Glutamatergic neuron (in vitro differentiated cells): ENCODE data around the gene UBE2E2. TPM values are rescaled to one million over a fixed set of nuclear protein-coding genes. Genes with fewer than 3 reads are reported as not detected.

Experiments used
- DNase-seq: peaks from one replicate; pipeline ENCODE4 v3.0.0; 2022
- H3K27ac Mint-ChIP-seq: one replicate; pipeline ENCODE4 v1.8.0; 2020; ENCODE audit warnings: mild to moderate bottlenecking, mixed read lengths, inconsistent platforms; ENCODE audit not compliant: unreplicated experiment
- H3K27me3 Mint-ChIP-seq: one replicate; pipeline ENCODE4 v1.8.0; 2020; ENCODE audit warnings: mild to moderate bottlenecking, moderate library complexity, mixed read lengths, inconsistent platforms; ENCODE audit not compliant: unreplicated experiment
- H3K36me3 Mint-ChIP-seq: one replicate; pipeline ENCODE4 v1.8.0; 2020; ENCODE audit warnings: mild to moderate bottlenecking, mixed read lengths, inconsistent platforms; ENCODE audit not compliant: unreplicated experiment
- H3K4me1 Mint-ChIP-seq: one replicate; pipeline ENCODE4 v1.8.0; 2020; ENCODE audit warnings: mild to moderate bottlenecking, low read depth, mixed read lengths, inconsistent platforms; ENCODE audit not compliant: unreplicated experiment
- H3K4me3 Mint-ChIP-seq: one replicate; pipeline ENCODE4 v1.8.0; 2020; ENCODE audit warnings: mild to moderate bottlenecking, mixed read lengths, inconsistent platforms; ENCODE audit not compliant: unreplicated experiment
- H3K9me3 Mint-ChIP-seq: one replicate; pipeline ENCODE4 v1.8.0; 2020; ENCODE audit warnings: mild to moderate bottlenecking, moderate library complexity, mixed read lengths, inconsistent platforms; ENCODE audit not compliant: unreplicated experiment
- total RNA-seq: library from RNA; stranded (reverse); fragmentation: NEBNext Ultra II Directional; extraction: Animal tissue kit (Norgen Biotek cat#: 25700); gene quantifications from one replicate; pipeline ENCODE4 v1.2.1, GENCODE V29; 2021; ENCODE audit not compliant: unreplicated experiment
- TF ChIP-seq, protein P1 (sequence below): fragments of 200-600 bp; sonication (generic); IDR thresholded peaks from one replicate; pipeline ENCODE4 v1.5.0; 2021; ENCODE audit not compliant: partially characterized antibody, unreplicated experiment

Gene UBE2E2
- total RNA-seq, 1 donor from 2014 or later = 40.6 TPM

DNA sequence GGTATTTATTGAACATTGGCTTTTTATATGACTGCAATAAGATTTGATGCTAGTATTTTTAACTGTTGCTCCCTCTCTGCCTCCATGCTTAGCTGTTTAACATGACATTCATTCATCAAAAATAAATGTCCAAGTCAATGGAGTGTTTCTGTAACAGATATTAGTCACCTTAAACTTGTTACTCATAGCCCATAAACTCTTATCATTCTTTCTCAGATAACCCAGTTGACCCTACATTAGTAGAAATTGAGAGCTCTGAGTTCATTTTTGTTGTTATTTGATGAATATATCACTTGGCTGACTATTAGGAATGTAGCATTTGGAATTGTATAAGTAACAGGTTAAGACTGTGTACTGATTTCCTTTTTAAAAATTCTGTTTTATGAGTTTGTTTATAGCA is 201.1 kb downstream of the UBE2E2 start:
- H3K27ac Mint-ChIP-seq = no peak overlapping the region
- H3K27me3 Mint-ChIP-seq = no peaks in the 10 kb centered on the region
- H3K9me3 Mint-ChIP-seq = no peaks in the 10 kb centered on the region
- TF ChIP-seq, protein P1, sequence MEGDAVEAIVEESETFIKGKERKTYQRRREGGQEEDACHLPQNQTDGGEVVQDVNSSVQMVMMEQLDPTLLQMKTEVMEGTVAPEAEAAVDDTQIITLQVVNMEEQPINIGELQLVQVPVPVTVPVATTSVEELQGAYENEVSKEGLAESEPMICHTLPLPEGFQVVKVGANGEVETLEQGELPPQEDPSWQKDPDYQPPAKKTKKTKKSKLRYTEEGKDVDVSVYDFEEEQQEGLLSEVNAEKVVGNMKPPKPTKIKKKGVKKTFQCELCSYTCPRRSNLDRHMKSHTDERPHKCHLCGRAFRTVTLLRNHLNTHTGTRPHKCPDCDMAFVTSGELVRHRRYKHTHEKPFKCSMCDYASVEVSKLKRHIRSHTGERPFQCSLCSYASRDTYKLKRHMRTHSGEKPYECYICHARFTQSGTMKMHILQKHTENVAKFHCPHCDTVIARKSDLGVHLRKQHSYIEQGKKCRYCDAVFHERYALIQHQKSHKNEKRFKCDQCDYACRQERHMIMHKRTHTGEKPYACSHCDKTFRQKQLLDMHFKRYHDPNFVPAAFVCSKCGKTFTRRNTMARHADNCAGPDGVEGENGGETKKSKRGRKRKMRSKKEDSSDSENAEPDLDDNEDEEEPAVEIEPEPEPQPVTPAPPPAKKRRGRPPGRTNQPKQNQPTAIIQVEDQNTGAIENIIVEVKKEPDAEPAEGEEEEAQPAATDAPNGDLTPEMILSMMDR = no peak
- H3K4me3 Mint-ChIP-seq = no peak overlapping the region
- no peaks in the 10 kb centered on the region for H3K36me3 Mint-ChIP-seq
- no peak for DNase-seq
- H3K4me1 Mint-ChIP-seq = no peaks in the 10 kb centered on the region

DNA sequence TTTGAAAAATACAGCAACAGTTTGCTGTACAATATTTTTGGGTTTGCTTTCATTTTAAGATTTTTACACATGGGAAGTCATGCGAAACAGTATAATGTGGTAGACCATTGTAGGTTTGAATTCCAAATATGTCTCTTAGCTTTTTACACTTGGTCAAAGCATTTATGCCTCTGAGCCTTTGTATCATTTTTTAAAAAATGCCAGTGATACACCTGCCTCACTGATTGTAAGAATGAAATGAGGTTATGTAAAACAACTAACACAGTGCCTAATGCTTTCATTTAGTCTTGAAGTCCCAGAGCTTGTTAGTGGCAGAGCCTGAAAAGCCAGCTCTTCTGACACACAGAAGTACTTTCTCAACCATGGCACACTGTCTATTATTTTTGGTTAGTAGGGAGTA is 202.0 kb downstream of the UBE2E2 start:
- Mint-ChIP-seq H3K4me1 (no peaks in the 10 kb centered on the region), H3K27me3 (no peaks in the 10 kb centered on the region), H3K36me3 (no peaks in the 10 kb centered on the region), H3K4me3 (no peak overlapping the region), H3K27ac (no peak overlapping the region), H3K9me3 (no peaks in the 10 kb centered on the region)
- no peak for DNase-seq
- TF ChIP-seq, protein P1 = no peak

DNA sequence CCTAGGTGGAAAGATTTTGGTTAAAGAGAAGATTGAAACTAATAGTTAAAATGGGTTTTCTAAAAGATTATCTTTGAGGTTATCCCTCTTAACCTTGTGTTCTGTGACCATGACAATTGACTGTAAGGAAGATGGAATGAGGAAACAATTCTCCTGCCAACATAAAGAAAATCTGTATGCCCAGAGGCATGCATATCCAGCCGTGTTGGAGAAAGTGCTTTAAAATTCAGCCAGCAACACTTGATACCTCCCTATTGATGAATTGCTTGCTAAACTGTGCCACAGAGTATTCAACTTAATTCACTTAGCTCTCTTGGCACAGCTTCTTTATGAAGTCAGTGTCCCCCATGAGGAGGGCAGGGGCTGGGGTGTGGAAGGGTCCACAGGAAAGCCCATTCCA is 203.5 kb downstream of the UBE2E2 start:
- H3K27ac Mint-ChIP-seq = no peak overlapping the region
- no peaks in the 10 kb centered on the region for H3K27me3 Mint-ChIP-seq
- no peaks in the 10 kb centered on the region for H3K36me3 Mint-ChIP-seq
- TF ChIP-seq, protein P1 = no peak
- no peaks in the 10 kb centered on the region for H3K4me1 Mint-ChIP-seq
- DNase-seq = no peak
- H3K9me3 Mint-ChIP-seq = no peaks in the 10 kb centered on the region
- no peak overlapping the region for H3K4me3 Mint-ChIP-seq

DNA sequence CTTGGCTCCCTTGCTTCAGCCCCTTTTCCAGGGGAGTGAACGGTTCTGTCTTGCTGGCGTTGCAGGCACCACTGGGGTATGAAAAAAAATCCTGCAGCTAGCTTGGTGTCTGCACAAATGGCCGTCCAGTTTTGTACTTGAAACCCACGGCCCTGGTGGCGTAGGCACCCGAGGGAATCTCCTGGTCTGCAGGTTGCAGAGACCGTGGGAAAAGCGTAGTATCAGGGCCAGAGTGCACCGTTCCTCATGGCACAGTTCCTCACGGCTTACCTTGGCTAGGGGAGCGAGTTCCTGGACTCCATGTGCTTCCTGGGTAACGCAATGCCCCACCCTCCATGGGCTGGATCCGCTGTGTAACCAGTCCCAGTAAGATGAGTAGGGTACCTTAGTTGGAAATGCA is 214.9 kb downstream of the UBE2E2 start:
- no peak for DNase-seq
- H3K9me3 Mint-ChIP-seq = peaks cover 5% of the 10 kb centered on the region
- peaks cover 4% of the 10 kb centered on the region for H3K36me3 Mint-ChIP-seq
- TF ChIP-seq, protein P1 = no peak
- H3K27me3 Mint-ChIP-seq = no peaks in the 10 kb centered on the region
- H3K4me1 Mint-ChIP-seq = no peaks in the 10 kb centered on the region
- no peak overlapping the region for H3K4me3 Mint-ChIP-seq
- H3K27ac Mint-ChIP-seq = no peak overlapping the region

DNA sequence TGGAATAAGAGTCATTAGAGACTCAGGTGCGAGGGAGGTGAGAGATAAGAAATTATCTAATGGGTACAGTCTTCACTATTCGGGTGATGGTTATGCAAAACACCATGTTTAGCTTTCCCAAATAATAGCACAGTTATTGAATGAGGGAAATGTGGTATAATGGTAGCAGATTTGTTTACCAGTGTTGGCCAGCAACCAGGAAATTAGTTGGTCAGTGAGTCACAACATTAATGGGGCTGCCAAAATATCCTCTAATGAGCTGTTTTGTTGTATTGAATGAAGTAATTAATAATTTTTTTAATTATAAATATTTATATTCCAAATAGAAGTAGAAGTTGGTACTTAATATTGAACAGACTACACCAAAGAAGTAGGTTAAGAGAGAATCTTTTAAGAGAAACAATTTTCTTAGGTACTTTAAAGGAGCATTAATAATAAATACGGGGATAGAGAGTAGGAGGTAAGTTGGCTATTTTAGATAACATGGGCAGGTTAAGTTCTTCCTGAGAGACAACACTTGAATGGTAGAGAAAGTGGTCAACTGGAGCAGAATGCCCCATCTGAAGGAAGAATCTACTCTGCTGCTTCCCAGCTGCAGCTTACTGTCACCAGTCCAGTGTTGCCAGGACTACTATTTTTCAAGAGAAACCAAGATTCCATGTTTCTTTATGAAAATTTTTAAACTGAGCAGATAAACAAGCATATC is 218.8 kb downstream of the UBE2E2 start:
- no peaks in the 10 kb centered on the region for H3K9me3 Mint-ChIP-seq
- no peaks in the 10 kb centered on the region for H3K27me3 Mint-ChIP-seq
- TF ChIP-seq, protein P1 = no peak
- H3K36me3 Mint-ChIP-seq = no peaks in the 10 kb centered on the region
- peaks cover 3% of the 10 kb centered on the region for H3K4me1 Mint-ChIP-seq
- DNase-seq = no peak
- H3K27ac Mint-ChIP-seq = no peak overlapping the region
- H3K4me3 Mint-ChIP-seq = no peak overlapping the region
